ENCODE data around the gene CWC15. TPM values are rescaled to one million over a fixed set of nuclear protein-coding genes. Genes with fewer than 3 reads are reported as not detected.
"Not testable (repeated sequence)": the region's sequence is repeated elsewhere in the genome, so short reads cannot be mapped to it uniquely, and the experiment has no call there.

The CWC15 gene
- total RNA-seq, 1 donor: 89.5 TPM

- H3K4me3 ChIP-seq (ENCODE audit: low read length): no peak overlapping the region
- H3K9me3 ChIP-seq (ENCODE audit: low read depth, low read length): no peaks in the 10 kb centered on the region
- H3K27me3 ChIP-seq (ENCODE audit: insufficient read depth, low read length): no peaks in the 10 kb centered on the region
- peaks cover 5% of the 10 kb centered on the region for H3K4me1 ChIP-seq (ENCODE audit: insufficient read depth, low read length)
Observed at GRCh38 chr11:94933223-94934130, 39.9 kb downstream of the CWC15 start.

GRCh38 chr11:94932503-94932902, 40.9 kb downstream of the CWC15 start:
- Histone ChIP-seq H3K4me3 (ENCODE audit: low read length) (no peak overlapping the region), H3K9me3 (ENCODE audit: low read depth, low read length) (no peaks in the 10 kb centered on the region), H3K4me1 (ENCODE audit: insufficient read depth, low read length) (peaks cover 5% of the 10 kb centered on the region), H3K27me3 (ENCODE audit: insufficient read depth, low read length) (no peaks in the 10 kb centered on the region)

- not testable (repeated sequence) for H3K4me3 ChIP-seq (ENCODE audit: low read length); H3K4me1 ChIP-seq (ENCODE audit: insufficient read depth, low read length); H3K27me3 ChIP-seq (ENCODE audit: insufficient read depth, low read length); H3K9me3 ChIP-seq (ENCODE audit: low read depth, low read length)
Observed at GRCh38 chr11:94932072-94932471, 41.3 kb downstream of the CWC15 start.

GRCh38 chr11:94928117-94928990, 45.0 kb downstream of the CWC15 start:
- H3K27me3 ChIP-seq (ENCODE audit: insufficient read depth, low read length): no peaks in the 10 kb centered on the region
- H3K9me3 ChIP-seq (ENCODE audit: low read depth, low read length): no peaks in the 10 kb centered on the region
- no peak overlapping the region for H3K4me3 ChIP-seq (ENCODE audit: low read length)
- peaks cover 19% of the 10 kb centered on the region for H3K4me1 ChIP-seq (ENCODE audit: insufficient read depth, low read length)

GRCh38 chr11:94926698-94927237, 46.6 kb downstream of the CWC15 start:
- H3K27me3 ChIP-seq (ENCODE audit: insufficient read depth, low read length): no peaks in the 10 kb centered on the region
- H3K9me3 ChIP-seq (ENCODE audit: low read depth, low read length): no peaks in the 10 kb centered on the region
- H3K4me1 ChIP-seq (ENCODE audit: insufficient read depth, low read length): peaks cover 28% of the 10 kb centered on the region
- H3K4me3 ChIP-seq (ENCODE audit: low read length): no peak overlapping the region

- H3K4me3 ChIP-seq (ENCODE audit: low read length): no peak overlapping the region
- H3K27me3 ChIP-seq (ENCODE audit: insufficient read depth, low read length): no peaks in the 10 kb centered on the region
- H3K9me3 ChIP-seq (ENCODE audit: low read depth, low read length): no peaks in the 10 kb centered on the region
- H3K4me1 ChIP-seq (ENCODE audit: insufficient read depth, low read length): peaks cover 28% of the 10 kb centered on the region
Observed at GRCh38 chr11:94926271-94926625, 47.1 kb downstream of the CWC15 start.

GRCh38 chr11:94925422-94926270, 47.7 kb downstream of the CWC15 start:
- Histone ChIP-seq H3K9me3 (ENCODE audit: low read depth, low read length) (no peaks in the 10 kb centered on the region), H3K4me3 (ENCODE audit: low read length) (no peak overlapping the region), H3K27me3 (ENCODE audit: insufficient read depth, low read length) (no peaks in the 10 kb centered on the region), H3K4me1 (ENCODE audit: insufficient read depth, low read length) (peaks cover 28% of the 10 kb centered on the region)

- Histone ChIP-seq H3K4me1 (ENCODE audit: insufficient read depth, low read length) (peaks cover 28% of the 10 kb centered on the region), H3K9me3 (ENCODE audit: low read depth, low read length) (no peaks in the 10 kb centered on the region), H3K27me3 (ENCODE audit: insufficient read depth, low read length) (no peaks in the 10 kb centered on the region), H3K4me3 (ENCODE audit: low read length) (no peak overlapping the region)
Observed at GRCh38 chr11:94924612-94925011, 48.7 kb downstream of the CWC15 start.

- Histone ChIP-seq H3K4me3 (ENCODE audit: low read length) (no peak overlapping the region), H3K9me3 (ENCODE audit: low read depth, low read length) (no peaks in the 10 kb centered on the region), H3K4me1 (ENCODE audit: insufficient read depth, low read length) (peaks cover 28% of the 10 kb centered on the region), H3K27me3 (ENCODE audit: insufficient read depth, low read length) (no peaks in the 10 kb centered on the region)
Observed at GRCh38 chr11:94924171-94924572, 49.2 kb downstream of the CWC15 start.

- no peaks in the 10 kb centered on the region for H3K9me3 ChIP-seq (ENCODE audit: low read depth, low read length)
- H3K4me3 ChIP-seq (ENCODE audit: low read length): no peak overlapping the region
- no peaks in the 10 kb centered on the region for H3K27me3 ChIP-seq (ENCODE audit: insufficient read depth, low read length)
- peaks cover 28% of the 10 kb centered on the region for H3K4me1 ChIP-seq (ENCODE audit: insufficient read depth, low read length)
Observed at GRCh38 chr11:94923004-94923334, 50.4 kb downstream of the CWC15 start.

GRCh38 chr11:94922321-94923003, 50.9 kb downstream of the CWC15 start:
- no peaks in the 10 kb centered on the region for H3K27me3 ChIP-seq (ENCODE audit: insufficient read depth, low read length)
- H3K9me3 ChIP-seq (ENCODE audit: low read depth, low read length): no peaks in the 10 kb centered on the region
- H3K4me3 ChIP-seq (ENCODE audit: low read length): no peak overlapping the region
- H3K4me1 ChIP-seq (ENCODE audit: insufficient read depth, low read length): peaks cover 28% of the 10 kb centered on the region

- Histone ChIP-seq H3K9me3 (ENCODE audit: low read depth, low read length) (no peaks in the 10 kb centered on the region), H3K27me3 (ENCODE audit: insufficient read depth, low read length) (no peaks in the 10 kb centered on the region), H3K4me1 (ENCODE audit: insufficient read depth, low read length) (peaks cover 24% of the 10 kb centered on the region), H3K4me3 (ENCODE audit: low read length) (no peak overlapping the region)
Observed at GRCh38 chr11:94920311-94920710, 53.0 kb downstream of the CWC15 start.

GRCh38 chr11:94913718-94914394, 59.5 kb downstream of the CWC15 start:
- not testable (repeated sequence) for H3K27me3 ChIP-seq (ENCODE audit: insufficient read depth, low read length); H3K9me3 ChIP-seq (ENCODE audit: low read depth, low read length); H3K4me3 ChIP-seq (ENCODE audit: low read length); H3K4me1 ChIP-seq (ENCODE audit: insufficient read depth, low read length)

GRCh38 chr11:94912806-94913205, 60.5 kb downstream of the CWC15 start:
- Histone ChIP-seq H3K4me3 (ENCODE audit: low read length) (no peak overlapping the region), H3K4me1 (ENCODE audit: insufficient read depth, low read length) (no peaks in the 10 kb centered on the region), H3K27me3 (ENCODE audit: insufficient read depth, low read length) (no peaks in the 10 kb centered on the region), H3K9me3 (ENCODE audit: low read depth, low read length) (no peaks in the 10 kb centered on the region)

All from mononuclear cell (primary cell).